ENCODE measurements around the gene SIAH1.
"Not testable (repeated sequence)": the region's sequence is repeated elsewhere in the genome, so short reads cannot be mapped to it uniquely, and the experiment has no call there.

SIAH1 gene

DNA sequence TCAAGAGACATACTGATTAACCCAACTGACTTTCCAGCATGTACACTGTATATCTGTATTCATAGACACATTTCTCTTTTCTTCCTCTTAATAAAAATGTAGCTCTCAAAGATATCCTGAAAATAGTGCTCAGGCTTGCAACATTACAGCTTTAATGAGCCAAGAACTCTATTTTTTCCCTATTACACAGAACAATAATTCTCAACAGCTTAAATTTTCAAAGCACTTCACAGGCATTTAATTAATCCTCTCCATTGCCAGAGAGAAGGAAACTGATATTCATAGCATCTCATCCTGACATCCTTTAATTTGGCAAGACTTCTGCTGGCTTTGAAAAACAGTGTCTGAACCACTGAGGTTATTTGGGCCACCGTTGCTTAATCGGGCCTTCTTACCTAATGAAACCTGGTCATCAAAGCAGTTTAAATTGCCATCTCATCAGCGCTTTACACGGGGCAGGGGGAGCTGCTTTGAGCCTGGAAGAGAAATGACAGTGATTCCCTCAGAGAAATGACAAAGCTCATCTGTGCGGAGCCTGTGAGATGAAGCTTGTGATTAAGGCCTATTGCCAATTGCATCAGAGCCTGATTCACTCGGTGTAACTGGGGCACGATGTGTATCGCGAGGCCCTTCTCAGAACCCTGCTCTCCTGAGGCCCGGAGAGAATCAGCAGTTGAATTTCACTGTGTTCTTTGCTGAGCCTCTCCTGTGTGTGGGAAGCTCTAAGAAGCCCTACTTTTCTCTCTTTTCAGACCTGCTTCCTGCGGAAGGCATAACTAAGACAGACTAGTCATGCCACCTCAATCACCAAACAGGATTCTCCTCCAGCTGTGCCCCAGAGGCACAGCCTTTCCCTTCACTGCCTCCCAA is 8.5 kb upstream of the SIAH1 start:
- peak; percentile 95 for DNase-seq (ENCODE audit: low spot score)

- no peak for DNase-seq (ENCODE audit: low spot score)
These were observed 7.2 kb upstream of the SIAH1 start for GRCh38 chr16:48392407-48392806.

- no peak for DNase-seq (ENCODE audit: low spot score)
These were observed 1.5 kb upstream of the SIAH1 start for GRCh38 chr16:48386559-48387312.

GRCh38 chr16:48384520-48385252 is 527 bp downstream of the SIAH1 start:
- DNase-seq (ENCODE audit: low spot score) = no peak

GRCh38 chr16:48383877-48384519 is 1.2 kb downstream of the SIAH1 start:
- DNase-seq (ENCODE audit: low spot score) = no peak

- DNase-seq (ENCODE audit: low spot score) = no peak
These were observed 2.0 kb downstream of the SIAH1 start for GRCh38 chr16:48383009-48383876.

DNA sequence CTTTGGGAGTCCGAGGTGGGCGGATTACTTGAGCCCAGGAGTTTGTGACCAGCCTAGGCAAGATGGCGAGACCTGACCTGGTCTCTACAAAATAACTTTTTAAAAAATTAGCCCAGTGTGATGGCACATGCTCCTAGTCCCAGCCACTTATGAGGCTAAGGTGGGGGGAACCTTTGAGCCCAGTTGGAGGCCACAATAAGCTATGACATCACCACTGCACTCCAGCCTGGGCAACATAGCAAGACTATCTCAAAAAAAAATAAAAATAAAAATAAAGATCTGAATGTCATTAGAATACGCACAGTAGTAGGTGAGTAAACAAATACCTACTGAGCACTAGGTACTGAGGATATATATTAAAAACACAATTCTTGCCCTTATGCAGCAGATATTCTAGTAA is 3.1 kb downstream of the SIAH1 start:
- DNase-seq (ENCODE audit: low spot score) = no peak

GRCh38 chr16:48381201-48381600 is 4.0 kb downstream of the SIAH1 start:
- no peak for DNase-seq (ENCODE audit: low spot score)

- DNase-seq (ENCODE audit: low spot score) = no peak
These were observed 6.4 kb downstream of the SIAH1 start for GRCh38 chr16:48378836-48379235.

GRCh38 chr16:48378276-48378675 is 6.9 kb downstream of the SIAH1 start:
- DNase-seq (ENCODE audit: low spot score) = no peak

DNA sequence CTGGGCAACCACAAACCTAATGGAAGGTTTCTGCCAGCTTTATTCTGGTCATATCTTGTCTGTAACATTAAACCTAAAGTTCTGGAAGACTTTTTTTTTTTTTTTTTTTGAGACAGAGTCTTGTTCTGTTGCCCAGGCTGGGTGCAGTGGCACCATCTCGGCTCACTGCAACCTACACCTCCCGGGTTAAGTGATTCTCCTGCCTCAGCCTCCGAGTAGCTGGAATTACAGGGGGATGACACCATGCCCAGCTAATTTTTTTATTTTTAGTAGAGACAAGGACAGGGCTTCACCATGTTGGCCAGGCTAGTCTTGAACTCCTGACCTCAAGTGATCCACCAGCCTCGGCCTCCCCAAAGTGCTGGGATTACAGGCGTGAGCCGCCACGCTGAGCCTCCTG is 7.9 kb downstream of the SIAH1 start:
- not testable (repeated sequence) for DNase-seq (ENCODE audit: low spot score)

DNA sequence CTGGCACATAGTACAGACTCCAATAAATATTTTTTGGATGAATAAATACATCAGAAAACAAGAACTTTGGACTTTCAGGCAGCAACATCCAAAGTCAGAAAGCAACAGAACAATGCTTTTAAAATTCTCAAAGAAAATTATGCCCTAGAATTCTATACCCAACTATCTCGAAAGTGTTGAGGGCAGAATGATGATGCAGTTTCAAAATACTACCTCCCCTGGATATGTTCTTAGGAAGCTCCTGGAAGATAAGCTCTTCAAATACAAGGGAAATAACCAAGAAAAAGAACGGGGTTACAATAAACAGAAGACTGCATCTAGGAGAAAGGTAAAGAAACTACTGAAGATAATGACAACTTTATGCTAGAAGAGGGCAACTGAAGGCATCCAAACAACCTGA is 11.0 kb downstream of the SIAH1 start:
- DNase-seq (ENCODE audit: low spot score) = no peak

DNA sequence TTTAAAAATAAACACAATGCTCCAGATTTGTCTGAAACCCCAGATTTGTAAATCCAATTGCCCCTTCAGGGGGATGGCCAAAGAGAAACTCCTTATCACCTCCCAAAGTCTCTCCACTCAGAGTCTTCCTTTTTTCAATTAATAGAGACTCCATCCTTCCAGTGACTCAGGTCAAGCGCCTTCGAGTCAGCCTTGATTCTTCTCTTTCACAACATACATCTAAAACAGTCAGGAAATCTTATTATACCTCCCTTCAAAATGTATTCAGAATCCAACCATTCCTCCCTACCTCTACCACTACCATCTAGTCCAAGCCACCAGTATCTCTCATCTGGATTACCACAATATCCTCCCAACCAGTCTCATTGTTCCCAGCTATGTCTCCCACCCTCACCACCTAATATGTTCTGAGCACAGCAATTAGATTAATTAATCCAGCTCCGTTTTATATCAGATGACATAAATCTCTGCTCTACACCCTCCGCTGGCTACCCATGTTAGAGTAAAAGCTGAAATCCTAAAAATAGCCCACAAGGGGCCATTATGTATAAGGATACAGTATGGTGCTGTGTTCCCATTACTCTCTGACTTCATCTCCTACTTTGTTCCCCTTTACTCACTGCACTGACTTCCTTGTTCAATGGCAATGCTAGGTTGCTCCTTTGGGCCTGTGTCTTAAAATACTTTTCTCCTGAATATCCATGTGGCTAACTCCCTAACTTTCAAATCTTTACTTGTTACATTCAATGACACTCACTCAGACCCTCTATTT is 11.8 kb downstream of the SIAH1 start:
- no peak for DNase-seq (ENCODE audit: low spot score)

- DNase-seq (ENCODE audit: low spot score) = no peak
These were observed 12.5 kb downstream of the SIAH1 start for GRCh38 chr16:48372744-48373143.

DNA sequence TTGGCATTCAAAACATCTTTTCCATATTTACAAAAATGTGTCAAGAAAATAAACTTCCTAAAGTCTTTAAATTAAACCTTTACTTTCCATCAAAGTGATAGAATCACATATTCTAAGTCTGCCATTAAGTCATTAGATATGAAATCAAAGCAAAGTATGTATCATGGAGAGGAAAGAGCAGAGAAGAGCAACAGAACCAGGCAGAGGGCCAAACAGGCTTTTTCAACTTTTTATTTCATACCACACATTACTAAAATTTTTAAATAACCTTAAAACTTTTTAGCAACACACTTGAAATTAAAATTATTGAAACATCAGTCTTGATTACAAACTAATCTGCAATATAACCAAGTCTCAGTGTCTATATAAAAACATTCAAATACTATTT is 13.8 kb downstream of the SIAH1 start:
- no peak for DNase-seq (ENCODE audit: low spot score)

- DNase-seq (ENCODE audit: low spot score) = not testable (repeated sequence)
These were observed 14.4 kb downstream of the SIAH1 start for GRCh38 chr16:48370668-48371392.

- no peak for DNase-seq (ENCODE audit: low spot score)
These were observed 15.0 kb downstream of the SIAH1 start for GRCh38 chr16:48370229-48370628.

DNA sequence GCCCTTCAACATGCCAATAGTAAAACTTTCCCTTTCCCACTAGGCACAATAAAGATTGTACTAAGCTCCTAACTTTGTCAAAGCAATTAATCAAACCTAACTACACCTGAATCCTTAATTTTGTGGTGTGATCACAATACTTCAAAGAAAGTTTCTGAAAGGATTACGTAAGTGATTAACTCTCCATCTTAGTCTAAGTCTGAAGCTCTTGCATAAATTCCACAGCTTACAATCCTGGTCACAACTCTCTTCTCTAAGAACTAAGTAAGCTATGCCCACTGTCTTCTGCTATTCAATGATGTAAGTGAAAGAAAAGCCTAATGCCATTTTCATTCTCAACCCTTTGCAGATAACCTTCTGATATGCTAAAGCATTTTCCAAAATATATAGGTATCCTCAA is 15.4 kb downstream of the SIAH1 start:
- no peak for DNase-seq (ENCODE audit: low spot score)

- DNase-seq (ENCODE audit: low spot score) = no peak
These were observed 17.7 kb downstream of the SIAH1 start for GRCh38 chr16:48367441-48368049.

Data from pons (tissue), 1 donor.